CD4-positive, alpha-beta T cell treated with Interferon gamma for 1 hour (primary cell): ENCODE results near the gene PPDPF.
A peak's percentile ranks its signal among the peaks of the same experiment; 100 is the strongest.

Experiments used
- DNase-seq: peaks from one replicate; pipeline ENCODE4 v3.0.0-alpha.2; 2020

PPDPF gene

GRCh38 chr20:63488315-63489251 is 32.0 kb upstream of the PPDPF start:
- DNase-seq, result no peak

- no peak for DNase-seq
Measured at GRCh38 chr20:63490416-63490815, 30.1 kb upstream of the PPDPF start.

GRCh38 chr20:63491078-63491477 is 29.5 kb upstream of the PPDPF start:
- no peak for DNase-seq

- no peak for DNase-seq
Measured at GRCh38 chr20:63491635-63492230, 28.8 kb upstream of the PPDPF start.

- no peak for DNase-seq
Measured at GRCh38 chr20:63492518-63492917, 28.0 kb upstream of the PPDPF start.

- no peak for DNase-seq
Measured at GRCh38 chr20:63492982-63493381, 27.6 kb upstream of the PPDPF start.

- DNase-seq, result no peak
Measured at GRCh38 chr20:63493563-63494020, 27.0 kb upstream of the PPDPF start.

- no peak for DNase-seq
Measured at GRCh38 chr20:63494084-63494419, 26.5 kb upstream of the PPDPF start.

- DNase-seq, result no peak
Measured at GRCh38 chr20:63494420-63495166, 26.0 kb upstream of the PPDPF start.

- DNase-seq, result no peak
Measured at GRCh38 chr20:63495167-63495720, 25.3 kb upstream of the PPDPF start.

- DNase-seq, result peak; percentile 71
Measured at GRCh38 chr20:63495741-63496595, 24.6 kb upstream of the PPDPF start.

GRCh38 chr20:63496596-63497120 is 23.9 kb upstream of the PPDPF start:
- no peak for DNase-seq

- DNase-seq, result no peak
Measured at GRCh38 chr20:63497138-63497945, 23.2 kb upstream of the PPDPF start.

- peak; percentile 6 for DNase-seq
Measured at GRCh38 chr20:63497946-63498935, 22.3 kb upstream of the PPDPF start.

- peak; percentile 60 for DNase-seq
Measured at GRCh38 chr20:63498960-63499337, 21.6 kb upstream of the PPDPF start, which contains the start of gene EEF1A2. Gene EEF1A2 (minus strand): TSS chr20:63499083. CDS start chr20:63497763, 1,320 bp downstream.

GRCh38 chr20:63499338-63499969 is 21.1 kb upstream of the PPDPF start:
- DNase-seq, result no peak

- no peak for DNase-seq
Measured at GRCh38 chr20:63500151-63500901, 20.2 kb upstream of the PPDPF start.
